ENCODE data around the gene AIFM1.

GRCh38 chrX:130197464-130197863 is 31.8 kb upstream of the AIFM1 start:
- no peak for TF ChIP-seq REST (IDR thresholded peaks at IDR 0.05; ENCODE audit: low read depth)
- TF ChIP-seq EP300 (IDR thresholded peaks at IDR 0.05; ENCODE audit: borderline replicate concordance): no peak
- no peak for TF ChIP-seq FOXM1 (IDR thresholded peaks at IDR 0.05; ENCODE audit: borderline replicate concordance, low read depth)
- TF ChIP-seq EGR1 (IDR thresholded peaks at IDR 0.05): no peak
- no peak for TF ChIP-seq CREB1 (IDR thresholded peaks at IDR 0.05; ENCODE audit: low read depth)
- TF ChIP-seq CEBPB (IDR thresholded peaks at IDR 0.05): no peak
- no peak for TF ChIP-seq TAF1 (IDR thresholded peaks at IDR 0.05; ENCODE audit: low read depth)
- TF ChIP-seq MAX (IDR thresholded peaks at IDR 0.05): no peak

All from Ishikawa (cell line).